Right atrium auricular region (tissue), 2 donors: Measurements from ENCODE around the gene PLA2G7. TPM values are rescaled to one million over a fixed set of nuclear protein-coding genes. Genes with fewer than 3 reads are reported as not detected.

Source experiments
- DNase-seq: peaks from one replicate; pipeline ENCODE4 v3.0.0-alpha.2; 2019; ENCODE audit warnings: low spot score
- H3K27ac ChIP-seq, 2 donors: fragments of 200-600 bp; sonication (generic); 1 replicate in 1 of 2; 2 replicates in 1 of 2; pipeline ENCODE4 v1.5.1; 2016 to 2019
- H3K27me3 ChIP-seq, 2 donors: fragments of 200-600 bp; sonication (generic); one replicate each; pipeline versions ENCODE4 v1.5.1 to v1.6.0; 2017 to 2019
- H3K36me3 ChIP-seq: fragments of 200-600 bp; sonication (generic); one replicate; pipeline ENCODE4 v1.5.1; 2016
- H3K4me1 ChIP-seq, 2 donors: fragments of 200-600 bp; sonication (generic); one replicate each; pipeline versions ENCODE4 v1.5.1 to v1.6.0; 2017 to 2019
- H3K4me3 ChIP-seq, 2 donors: fragments of 200-600 bp; sonication (generic); 1 replicate in 1 of 2; 2 replicates in 1 of 2; pipeline ENCODE4 v1.5.1; 2017 to 2019; ENCODE audit warnings: mild to moderate bottlenecking in 1 of 2, moderate library complexity in 1 of 2
- H3K9me3 ChIP-seq, 2 donors: fragments of 200-600 bp; sonication (generic); one replicate each; pipeline ENCODE4 v1.5.1; 2019
- total RNA-seq, 2 donors: library from RNA; depleted of rRNA; stranded (reverse); fragments of >200 nt; gene quantifications; one replicate each; pipeline ENCODE4 v1.1.0, GENCODE V29; 2016
- TF ChIP-seq, protein P1 (sequence below), 2 donors: fragments of 200-600 bp; sonication (generic); IDR thresholded peaks; one replicate each; pipeline ENCODE4 v1.5.1; 2019; ENCODE audit warnings: antibody characterized with exemption in 2 of 2

The PLA2G7 gene
- total RNA-seq, 2 donors from 2014 or later = 0.26 to 0.63 TPM

DNA sequence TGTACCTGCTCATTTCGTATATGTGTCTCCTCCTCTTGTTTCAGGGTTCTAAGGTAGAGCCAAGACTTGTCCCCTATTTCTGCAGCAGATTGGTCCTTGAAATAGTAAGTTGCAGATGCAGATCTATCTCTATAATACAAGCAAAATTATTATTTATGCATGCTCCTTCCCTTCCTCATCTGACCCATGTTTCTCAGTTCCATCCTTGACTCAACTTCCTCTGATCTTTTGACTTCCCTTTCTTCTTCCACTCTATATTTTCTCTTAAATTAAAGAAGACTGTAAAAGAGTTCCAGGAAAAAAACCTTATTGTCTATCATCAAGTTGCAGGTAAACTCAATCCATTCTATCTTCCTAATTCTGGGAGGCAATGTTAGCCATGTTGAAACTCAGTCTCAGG lies 23.7 kb downstream of the PLA2G7 start:
- Histone ChIP-seq H3K27me3 (no peaks in the 10 kb centered on the region), H3K9me3 (no peaks in the 10 kb centered on the region), H3K36me3 (no peaks in the 10 kb centered on the region), H3K4me1 (no peaks in the 10 kb centered on the region), H3K4me3 (no peak overlapping the region), H3K27ac (no peak overlapping the region)
- no peak for DNase-seq
- TF ChIP-seq, protein P1, sequence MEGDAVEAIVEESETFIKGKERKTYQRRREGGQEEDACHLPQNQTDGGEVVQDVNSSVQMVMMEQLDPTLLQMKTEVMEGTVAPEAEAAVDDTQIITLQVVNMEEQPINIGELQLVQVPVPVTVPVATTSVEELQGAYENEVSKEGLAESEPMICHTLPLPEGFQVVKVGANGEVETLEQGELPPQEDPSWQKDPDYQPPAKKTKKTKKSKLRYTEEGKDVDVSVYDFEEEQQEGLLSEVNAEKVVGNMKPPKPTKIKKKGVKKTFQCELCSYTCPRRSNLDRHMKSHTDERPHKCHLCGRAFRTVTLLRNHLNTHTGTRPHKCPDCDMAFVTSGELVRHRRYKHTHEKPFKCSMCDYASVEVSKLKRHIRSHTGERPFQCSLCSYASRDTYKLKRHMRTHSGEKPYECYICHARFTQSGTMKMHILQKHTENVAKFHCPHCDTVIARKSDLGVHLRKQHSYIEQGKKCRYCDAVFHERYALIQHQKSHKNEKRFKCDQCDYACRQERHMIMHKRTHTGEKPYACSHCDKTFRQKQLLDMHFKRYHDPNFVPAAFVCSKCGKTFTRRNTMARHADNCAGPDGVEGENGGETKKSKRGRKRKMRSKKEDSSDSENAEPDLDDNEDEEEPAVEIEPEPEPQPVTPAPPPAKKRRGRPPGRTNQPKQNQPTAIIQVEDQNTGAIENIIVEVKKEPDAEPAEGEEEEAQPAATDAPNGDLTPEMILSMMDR (IDR thresholded peaks at IDR 0.05) = no peak

DNA sequence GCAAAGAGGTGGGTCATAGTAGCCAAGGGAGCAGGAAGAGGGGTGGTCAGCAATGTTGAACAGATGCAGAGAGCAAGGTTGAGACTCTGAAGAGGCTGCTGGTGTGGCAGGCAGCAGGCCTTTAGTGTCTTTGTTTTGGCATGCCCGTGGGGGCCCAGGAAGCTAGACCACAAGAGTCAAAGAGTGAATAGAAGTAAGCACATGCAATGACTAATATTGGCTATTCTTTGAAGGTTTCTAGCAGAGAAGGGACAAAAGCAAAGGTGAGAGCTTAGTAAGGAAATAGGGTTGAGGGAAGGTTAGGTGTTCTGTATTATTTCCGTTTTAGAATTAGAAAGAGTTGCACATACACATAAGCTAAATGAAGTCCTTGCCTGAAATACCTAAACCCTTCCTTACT lies 28.7 kb downstream of the PLA2G7 start:
- no peaks in the 10 kb centered on the region for H3K36me3 ChIP-seq
- no peak for DNase-seq
- H3K27ac ChIP-seq = no peak overlapping the region
- no peaks in the 10 kb centered on the region for H3K4me1 ChIP-seq
- H3K4me3 ChIP-seq = no peak overlapping the region
- no peaks in the 10 kb centered on the region for H3K9me3 ChIP-seq
- TF ChIP-seq, protein P1 (IDR thresholded peaks at IDR 0.05) = no peak
- H3K27me3 ChIP-seq = no peaks in the 10 kb centered on the region

DNA sequence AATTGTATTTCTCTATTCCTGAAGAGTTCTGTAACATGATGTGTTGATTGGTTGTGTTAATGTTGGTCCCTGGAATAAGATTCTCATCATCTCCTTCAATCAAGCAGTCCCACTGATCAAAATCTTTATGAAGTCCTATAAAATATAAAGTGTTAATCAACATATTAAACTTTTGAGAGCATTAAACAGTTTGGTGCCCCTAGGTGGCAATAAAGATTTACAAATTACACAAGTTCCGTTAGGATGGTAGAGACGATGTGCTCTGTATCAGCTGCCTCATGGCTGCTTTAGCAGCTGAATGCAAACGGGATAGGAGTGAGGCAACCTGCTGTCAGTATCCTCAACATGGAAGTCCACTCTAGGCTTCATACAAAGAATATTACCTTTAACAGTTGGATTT lies 30.6 kb downstream of the PLA2G7 start:
- Histone ChIP-seq H3K9me3 (no peaks in the 10 kb centered on the region), H3K4me3 (no peak overlapping the region), H3K36me3 (no peaks in the 10 kb centered on the region), H3K4me1 (no peaks in the 10 kb centered on the region), H3K27me3 (no peaks in the 10 kb centered on the region), H3K27ac (no peak overlapping the region)
- DNase-seq = no peak
- TF ChIP-seq, protein P1 (IDR thresholded peaks at IDR 0.05) = peak in 1 of 2 donors; percentile 44

DNA sequence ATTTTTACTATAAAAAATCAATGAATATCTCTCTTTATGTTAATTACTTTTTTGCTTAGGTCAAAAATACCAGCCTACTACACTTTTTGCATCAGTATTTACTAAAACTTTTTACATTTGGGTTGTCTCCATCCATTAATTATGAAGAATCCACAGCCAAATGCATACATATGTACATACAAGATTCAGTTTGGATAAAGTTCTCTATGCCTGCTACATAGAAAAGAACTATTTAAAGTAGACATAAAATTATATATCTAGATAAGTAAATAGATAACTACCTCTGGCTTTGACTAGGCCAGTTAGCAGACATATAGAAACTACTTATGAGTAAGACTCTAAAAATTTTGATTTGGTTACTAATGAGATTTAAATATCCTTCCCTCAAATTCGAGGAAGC lies 35.2 kb downstream of the PLA2G7 start:
- TF ChIP-seq, protein P1 (IDR thresholded peaks at IDR 0.05) = no peak
- DNase-seq = no peak
- no peaks in the 10 kb centered on the region for H3K36me3 ChIP-seq
- H3K4me1 ChIP-seq = no peaks in the 10 kb centered on the region
- no peaks in the 10 kb centered on the region for H3K9me3 ChIP-seq
- H3K27me3 ChIP-seq = no peaks in the 10 kb centered on the region
- no peak overlapping the region for H3K4me3 ChIP-seq
- no peak overlapping the region for H3K27ac ChIP-seq

DNA sequence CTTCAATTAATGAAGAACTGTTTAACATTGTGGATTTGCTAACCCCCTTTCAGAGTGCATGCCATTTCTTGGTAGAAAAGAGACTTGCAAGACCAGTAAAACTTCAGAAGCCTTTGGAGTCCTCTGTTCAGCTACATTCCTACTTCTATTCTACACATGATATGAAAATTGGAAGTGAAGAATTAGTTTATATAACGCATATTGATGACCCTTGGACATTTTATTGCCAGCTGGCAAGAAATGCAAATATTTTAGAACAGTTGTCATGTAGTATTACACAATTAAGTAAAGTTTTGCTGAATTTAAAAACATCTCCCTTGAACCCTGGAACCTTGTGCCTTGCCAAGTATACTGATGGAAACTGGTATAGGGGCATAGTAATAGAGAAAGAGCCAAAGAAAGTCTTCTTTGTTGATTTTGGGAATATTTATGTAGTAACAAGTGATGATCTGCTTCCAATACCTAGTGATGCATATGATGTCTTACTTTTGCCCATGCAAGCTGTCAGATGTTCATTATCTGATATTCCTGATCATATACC lies 44.2 kb downstream of the PLA2G7 start:
- no peak for DNase-seq
- no peak overlapping the region for H3K27ac ChIP-seq
- H3K4me1 ChIP-seq = no peaks in the 10 kb centered on the region
- no peak overlapping the region for H3K4me3 ChIP-seq
- H3K27me3 ChIP-seq = no peaks in the 10 kb centered on the region
- H3K36me3 ChIP-seq = no peaks in the 10 kb centered on the region
- TF ChIP-seq, protein P1 (IDR thresholded peaks at IDR 0.05) = no peak
- no peaks in the 10 kb centered on the region for H3K9me3 ChIP-seq

DNA sequence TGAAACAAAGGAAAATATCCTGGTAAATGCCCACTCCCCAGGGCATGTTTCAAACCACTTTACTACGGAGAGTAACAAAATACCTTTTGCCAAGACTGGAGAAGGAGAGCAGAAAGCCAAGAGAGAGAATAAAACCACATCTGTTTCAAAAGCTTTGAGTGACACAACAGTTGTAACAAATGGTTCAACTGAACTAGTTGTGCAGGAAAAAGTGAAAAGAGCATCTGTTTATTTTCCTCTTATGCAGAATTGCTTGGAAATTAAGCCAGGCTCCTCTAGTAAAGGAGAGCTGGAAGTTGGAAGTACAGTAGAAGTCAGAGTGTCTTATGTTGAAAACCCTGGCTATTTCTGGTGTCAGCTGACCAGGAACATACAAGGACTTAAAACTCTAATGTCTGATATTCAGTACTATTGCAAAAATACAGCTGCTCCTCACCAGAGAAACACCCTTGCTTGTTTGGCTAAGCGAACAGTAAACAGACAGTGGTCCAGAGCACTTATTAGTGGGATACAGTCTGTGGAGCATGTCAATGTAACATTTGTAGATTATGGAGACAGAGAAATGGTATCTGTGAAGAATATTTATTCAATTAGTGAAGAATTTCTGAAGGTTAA lies 44.9 kb downstream of the PLA2G7 start:
- no peaks in the 10 kb centered on the region for H3K9me3 ChIP-seq
- H3K27ac ChIP-seq = no peak overlapping the region
- H3K27me3 ChIP-seq = no peaks in the 10 kb centered on the region
- H3K4me3 ChIP-seq = no peak overlapping the region
- no peaks in the 10 kb centered on the region for H3K4me1 ChIP-seq
- TF ChIP-seq, protein P1 (IDR thresholded peaks at IDR 0.05) = no peak
- no peaks in the 10 kb centered on the region for H3K36me3 ChIP-seq
- no peak for DNase-seq
